GM23338 (cell line): ENCODE measurements around the gene CHAMP1. TPM values are rescaled to one million over a fixed set of nuclear protein-coding genes. Genes with fewer than 3 reads are reported as not detected.

Experiments used
- ATAC-seq: fragments of 200-7000 bp; cut with Tn5 transposase; 3 replicates; pipeline ENCODE4 v1.9.1; 2020
- DNase-seq: peaks from one replicate; pipeline ENCODE4 v3.0.0-alpha.2; 2015; ENCODE audit warnings: low spot score
- H2AFZ ChIP-seq: fragments of 200-600 bp; sonication (generic); 2 replicates; pipeline ENCODE4 v1.8.0; 2016; ENCODE audit warnings: antibody characterized with exemption, mild to moderate bottlenecking, moderate library complexity
- H3F3A ChIP-seq: fragments of 200-600 bp; sonication (generic); replicated peaks from 2 replicates; pipeline ENCODE4 v1.8.0; 2017; ENCODE audit warnings: antibody characterized with exemption, mixed run types, low read depth
- H3K27ac ChIP-seq: fragments of 200-600 bp; sonication (generic); 2 replicates; pipeline ENCODE4 v1.6.1; 2016; ENCODE audit warnings: low read depth
- H3K27me3 ChIP-seq: fragments of 200-600 bp; sonication (generic); 2 replicates; pipeline ENCODE4 v1.8.0; 2016; ENCODE audit warnings: mild to moderate bottlenecking, mixed run types, moderate library complexity; ENCODE audit not compliant: insufficient read depth
- H3K36me3 ChIP-seq: fragments of 200-600 bp; sonication (generic); 2 replicates; pipeline ENCODE4 v1.8.0; 2016; ENCODE audit warnings: mild to moderate bottlenecking; ENCODE audit not compliant: insufficient read depth
- H3K4me1 ChIP-seq: fragments of 200-600 bp; sonication (generic); 2 replicates; pipeline ENCODE4 v1.8.0; 2016; ENCODE audit warnings: mild to moderate bottlenecking, moderate library complexity; ENCODE audit not compliant: insufficient read depth
- H3K4me2 ChIP-seq: fragments of 200-600 bp; sonication (generic); 2 replicates; pipeline ENCODE4 v1.7.1; 2017; ENCODE audit warnings: mixed run types
- H3K4me3 ChIP-seq: fragments of 200-600 bp; sonication (generic); 2 replicates; pipeline ENCODE4 v1.6.1; 2016; ENCODE audit warnings: mixed run types
- H3K79me2 ChIP-seq: fragments of 200-600 bp; sonication (generic); replicated peaks from 2 replicates; pipeline ENCODE4 v1.8.0; 2017; ENCODE audit warnings: mild to moderate bottlenecking; ENCODE audit not compliant: insufficient read depth
- H3K9me2 ChIP-seq: fragments of 200-600 bp; sonication (generic); 2 replicates; pipeline ENCODE4 v1.8.0; 2017; ENCODE audit not compliant: insufficient read depth
- H4K20me1 ChIP-seq: fragments of 200-600 bp; sonication (generic); replicated peaks from 2 replicates; pipeline ENCODE4 v1.8.0; 2017; ENCODE audit warnings: mild to moderate bottlenecking; ENCODE audit not compliant: insufficient read depth
- H3K27ac Mint-ChIP-seq: 2 replicates; pipeline ENCODE4 v1.8.0; 2020; ENCODE audit warnings: inconsistent platforms, mild to moderate bottlenecking, moderate library complexity, mixed read lengths
- H3K27me3 Mint-ChIP-seq: 3 replicates; pipeline ENCODE4 v1.8.0; 2022; ENCODE audit warnings: low read depth, mild to moderate bottlenecking, moderate library complexity, mixed read lengths, inconsistent platforms; ENCODE audit not compliant: insufficient read depth, poor library complexity
- H3K36me3 Mint-ChIP-seq: 3 replicates; pipeline ENCODE4 v1.8.0; 2021; ENCODE audit warnings: low read depth, mild to moderate bottlenecking, inconsistent platforms, moderate library complexity, mixed read lengths
- H3K4me1 Mint-ChIP-seq: 3 replicates; pipeline ENCODE4 v1.8.0; 2020; ENCODE audit warnings: mild to moderate bottlenecking, inconsistent platforms, mixed read lengths
- H3K4me3 Mint-ChIP-seq: 3 replicates; pipeline ENCODE4 v1.8.0; 2021; ENCODE audit warnings: moderate library complexity, mild to moderate bottlenecking, inconsistent platforms, mixed read lengths
- H3K9me3 Mint-ChIP-seq: 3 replicates; pipeline ENCODE4 v1.8.0; 2020; ENCODE audit warnings: moderate library complexity, mild to moderate bottlenecking, inconsistent platforms, mixed read lengths
- CREB1 ChIP-seq: fragments of 250-450 bp; sonication (Bioruptor Pico); IDR thresholded peaks from 2 replicates; pipeline ENCODE4 v1.5.0; 2020; ENCODE audit warnings: low read depth, mild to moderate bottlenecking, moderate library complexity
- CTCF ChIP-seq, 2 experiments: fragments of 200-600 bp in 1 of 2; sonication (generic) in 1 of 2; conservative IDR thresholded peaks; 2 replicates each; pipeline versions ENCODE4 v1.5.1 to v1.6.1; 2016 to 2017; ENCODE audit warnings: antibody characterized with exemption in 2 of 2, low read depth in 2 of 2, mild to moderate bottlenecking in 2 of 2, moderate library complexity in 1 of 2
- ETS1 ChIP-seq: IDR thresholded peaks from 2 replicates; pipeline ENCODE4 v1.6.1; 2016; ENCODE audit warnings: antibody characterized with exemption
- EZH2 ChIP-seq: fragments of 200-600 bp; sonication (generic); IDR thresholded peaks from one replicate; pipeline ENCODE4 v1.8.0; 2017; ENCODE audit warnings: antibody characterized with exemption, mild to moderate bottlenecking, low read depth; ENCODE audit not compliant: unreplicated experiment
- EZH2phosphoT487 ChIP-seq: fragments of 200-600 bp; sonication (generic); IDR thresholded peaks from one replicate; pipeline ENCODE4 v1.8.1; 2018; ENCODE audit warnings: antibody characterized with exemption; ENCODE audit not compliant: unreplicated experiment
- STAT1 ChIP-seq: IDR thresholded peaks from one replicate; pipeline ENCODE4 v1.6.1; 2016; ENCODE audit warnings: antibody characterized with exemption; ENCODE audit not compliant: unreplicated experiment
- ZNF114 ChIP-seq: fragments of 250-450 bp; sonication (Bioruptor Pico); IDR thresholded peaks from 2 replicates; pipeline ENCODE4 v1.5.0; 2020; ENCODE audit warnings: mild to moderate bottlenecking, moderate library complexity
- ZNF331 ChIP-seq: fragments of 250-450 bp; sonication (Bioruptor Pico); IDR thresholded peaks from 2 replicates; pipeline ENCODE4 v1.5.0; 2020; ENCODE audit warnings: low read depth, mild to moderate bottlenecking, moderate library complexity
- ZNF462 ChIP-seq: fragments of 250-450 bp; sonication (Bioruptor Pico); IDR thresholded peaks from 2 replicates; pipeline ENCODE4 v1.5.0; 2020; ENCODE audit warnings: mild to moderate bottlenecking, moderate library complexity
- polyA plus RNA-seq: library from polyadenylated mRNA; unstranded; fragments of >200 nt; fragmentation: Nextera tagmentation; extraction: Ambion mirVana; gene quantifications from 2 replicates; pipeline ENCODE4 v1.2.1, GENCODE V29; 2016
- total RNA-seq: library from RNA; depleted of rRNA; stranded (reverse); fragments of >200 nt; shearing (Covaris generic); gene quantifications from 2 replicates; pipeline ENCODE4 v1.2.3, GENCODE V29; 2014
- TF ChIP-seq, protein P1 (sequence below): IDR thresholded peaks from one replicate; pipeline ENCODE4 v1.6.1; 2018; ENCODE audit warnings: antibody characterized with exemption; ENCODE audit not compliant: unreplicated experiment

CHAMP1 gene
- total and polyA plus RNA-seq, 2 experiments from 2014 or later, result 32.8 to 39.1 TPM

DNA sequence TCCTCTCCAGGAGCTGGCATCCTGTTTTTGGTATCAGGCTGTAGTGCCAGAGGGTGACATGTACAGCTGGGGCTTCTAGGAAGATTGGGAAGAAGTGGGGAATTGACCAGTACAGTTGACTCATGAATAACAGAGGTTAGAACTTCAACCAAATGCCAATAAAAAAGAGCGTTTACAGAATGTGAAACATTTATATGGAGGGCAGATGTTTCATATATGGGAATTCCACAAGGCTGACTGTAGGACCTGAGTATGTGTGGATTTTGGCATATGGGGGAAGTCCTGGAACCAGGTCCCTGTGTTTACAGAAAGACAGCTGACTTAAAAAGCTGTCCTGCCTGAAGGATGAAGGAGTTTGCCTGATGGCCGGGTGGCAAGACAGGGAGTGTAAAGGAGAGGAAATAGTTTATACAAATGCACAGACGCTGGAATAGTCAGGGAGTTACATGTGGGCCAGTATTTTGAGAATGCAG is 5.2 kb downstream of the CHAMP1 start:
- no peak overlapping the region for H3K27ac Mint-ChIP-seq
- DNase-seq, result no peak
- H3K36me3 Mint-ChIP-seq, result peaks cover 53% of the 10 kb centered on the region
- no peak overlapping the region for H3K4me3 Mint-ChIP-seq
- Histone ChIP-seq H2AFZ (no peak overlapping the region), H4K20me1 (no peaks in the 10 kb centered on the region; the same call in 1 of the 2 replicates), H3K36me3 (peaks cover 29% of the 10 kb centered on the region), H3K27ac (no peak overlapping the region), H3K9me2 (no peaks in the 10 kb centered on the region), H3K27me3 (no peaks in the 10 kb centered on the region), H3F3A (no peaks in the 10 kb centered on the region; the same call in 1 of the 2 replicates), H3K4me3 (no peak overlapping the region), H3K4me1 (0 out of 2 replicates have a peak, but pooled peaks cover 5% of the 10 kb centered on the region), H3K79me2 (peaks cover 70% of the 10 kb centered on the region), H3K4me2 (no peak overlapping the region)
- no peaks in the 10 kb centered on the region for H3K9me3 Mint-ChIP-seq
- H3K4me1 Mint-ChIP-seq, result peaks cover 9% of the 10 kb centered on the region
- no peak for ATAC-seq
- TF ChIP-seq EZH2 (no peak), ZNF331 (CRISPR knock-in tag) (no peak), CTCF (conservative IDR thresholded peaks at IDR 0.05; ENCODE audit: low read depth in 2 of 2) (no peak), ZNF462 (no peak), CREB1 (no peak), STAT1 (no peak), EZH2phosphoT487 (no peak), ETS1 (no peak), ZNF114 (CRISPR knock-in tag) (no peak)
- TF ChIP-seq, protein P1, sequence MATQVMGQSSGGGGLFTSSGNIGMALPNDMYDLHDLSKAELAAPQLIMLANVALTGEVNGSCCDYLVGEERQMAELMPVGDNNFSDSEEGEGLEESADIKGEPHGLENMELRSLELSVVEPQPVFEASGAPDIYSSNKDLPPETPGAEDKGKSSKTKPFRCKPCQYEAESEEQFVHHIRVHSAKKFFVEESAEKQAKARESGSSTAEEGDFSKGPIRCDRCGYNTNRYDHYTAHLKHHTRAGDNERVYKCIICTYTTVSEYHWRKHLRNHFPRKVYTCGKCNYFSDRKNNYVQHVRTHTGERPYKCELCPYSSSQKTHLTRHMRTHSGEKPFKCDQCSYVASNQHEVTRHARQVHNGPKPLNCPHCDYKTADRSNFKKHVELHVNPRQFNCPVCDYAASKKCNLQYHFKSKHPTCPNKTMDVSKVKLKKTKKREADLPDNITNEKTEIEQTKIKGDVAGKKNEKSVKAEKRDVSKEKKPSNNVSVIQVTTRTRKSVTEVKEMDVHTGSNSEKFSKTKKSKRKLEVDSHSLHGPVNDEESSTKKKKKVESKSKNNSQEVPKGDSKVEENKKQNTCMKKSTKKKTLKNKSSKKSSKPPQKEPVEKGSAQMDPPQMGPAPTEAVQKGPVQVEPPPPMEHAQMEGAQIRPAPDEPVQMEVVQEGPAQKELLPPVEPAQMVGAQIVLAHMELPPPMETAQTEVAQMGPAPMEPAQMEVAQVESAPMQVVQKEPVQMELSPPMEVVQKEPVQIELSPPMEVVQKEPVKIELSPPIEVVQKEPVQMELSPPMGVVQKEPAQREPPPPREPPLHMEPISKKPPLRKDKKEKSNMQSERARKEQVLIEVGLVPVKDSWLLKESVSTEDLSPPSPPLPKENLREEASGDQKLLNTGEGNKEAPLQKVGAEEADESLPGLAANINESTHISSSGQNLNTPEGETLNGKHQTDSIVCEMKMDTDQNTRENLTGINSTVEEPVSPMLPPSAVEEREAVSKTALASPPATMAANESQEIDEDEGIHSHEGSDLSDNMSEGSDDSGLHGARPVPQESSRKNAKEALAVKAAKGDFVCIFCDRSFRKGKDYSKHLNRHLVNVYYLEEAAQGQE, result no peak
- no peaks in the 10 kb centered on the region for H3K27me3 Mint-ChIP-seq
